ENCODE measurements around the gene EVA1C.

Gene EVA1C

DNA sequence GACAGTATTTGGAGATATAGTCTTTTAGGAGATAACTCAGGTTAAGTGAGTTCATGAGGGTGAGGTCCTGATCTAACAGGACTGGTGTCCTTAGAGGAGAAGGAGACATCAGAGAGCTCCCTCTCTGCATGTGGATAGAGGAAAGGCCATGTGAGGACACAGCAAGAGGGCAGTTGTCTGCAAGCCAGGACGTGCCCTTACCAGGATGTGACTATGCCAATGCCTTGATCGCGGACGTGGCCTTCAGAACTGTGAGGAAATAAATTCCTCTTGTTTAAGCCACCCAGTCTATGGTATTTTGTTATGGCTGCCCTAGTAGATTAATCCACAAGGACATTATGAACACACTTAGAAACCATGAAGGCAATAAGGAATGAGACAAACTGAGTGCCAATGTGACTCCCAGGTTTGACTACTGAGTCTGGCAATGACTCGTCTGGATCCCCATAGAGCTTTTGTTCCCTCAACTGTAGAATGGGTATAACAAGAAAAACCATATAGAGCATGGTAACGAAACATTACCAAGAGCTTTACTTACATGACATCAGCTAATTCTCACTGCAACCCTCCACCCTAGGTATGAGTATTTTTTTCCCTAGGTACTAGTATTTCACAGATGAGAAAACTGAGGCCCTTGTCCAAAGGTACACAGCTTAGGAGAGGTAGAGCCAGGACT lies 26.2 kb upstream of the EVA1C start:
- TF ChIP-seq CREB1 (IDR thresholded peaks at IDR 0.05; ENCODE audit: low read depth) (no peak), EGR1 (IDR thresholded peaks at IDR 0.05) (no peak), TCF12 (IDR thresholded peaks at IDR 0.05; ENCODE audit: low read depth) (no peak), TAF1 (IDR thresholded peaks at IDR 0.05; ENCODE audit: low read depth) (no peak), NFIC (IDR thresholded peaks at IDR 0.05) (no peak), YY1 (IDR thresholded peaks at IDR 0.05; ENCODE audit: low read depth) (no peak)
- TF ChIP-seq, protein P1, sequence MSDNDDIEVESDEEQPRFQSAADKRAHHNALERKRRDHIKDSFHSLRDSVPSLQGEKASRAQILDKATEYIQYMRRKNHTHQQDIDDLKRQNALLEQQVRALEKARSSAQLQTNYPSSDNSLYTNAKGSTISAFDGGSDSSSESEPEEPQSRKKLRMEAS (IDR thresholded peaks at IDR 0.05): no peak
- TF ChIP-seq, protein P2, sequence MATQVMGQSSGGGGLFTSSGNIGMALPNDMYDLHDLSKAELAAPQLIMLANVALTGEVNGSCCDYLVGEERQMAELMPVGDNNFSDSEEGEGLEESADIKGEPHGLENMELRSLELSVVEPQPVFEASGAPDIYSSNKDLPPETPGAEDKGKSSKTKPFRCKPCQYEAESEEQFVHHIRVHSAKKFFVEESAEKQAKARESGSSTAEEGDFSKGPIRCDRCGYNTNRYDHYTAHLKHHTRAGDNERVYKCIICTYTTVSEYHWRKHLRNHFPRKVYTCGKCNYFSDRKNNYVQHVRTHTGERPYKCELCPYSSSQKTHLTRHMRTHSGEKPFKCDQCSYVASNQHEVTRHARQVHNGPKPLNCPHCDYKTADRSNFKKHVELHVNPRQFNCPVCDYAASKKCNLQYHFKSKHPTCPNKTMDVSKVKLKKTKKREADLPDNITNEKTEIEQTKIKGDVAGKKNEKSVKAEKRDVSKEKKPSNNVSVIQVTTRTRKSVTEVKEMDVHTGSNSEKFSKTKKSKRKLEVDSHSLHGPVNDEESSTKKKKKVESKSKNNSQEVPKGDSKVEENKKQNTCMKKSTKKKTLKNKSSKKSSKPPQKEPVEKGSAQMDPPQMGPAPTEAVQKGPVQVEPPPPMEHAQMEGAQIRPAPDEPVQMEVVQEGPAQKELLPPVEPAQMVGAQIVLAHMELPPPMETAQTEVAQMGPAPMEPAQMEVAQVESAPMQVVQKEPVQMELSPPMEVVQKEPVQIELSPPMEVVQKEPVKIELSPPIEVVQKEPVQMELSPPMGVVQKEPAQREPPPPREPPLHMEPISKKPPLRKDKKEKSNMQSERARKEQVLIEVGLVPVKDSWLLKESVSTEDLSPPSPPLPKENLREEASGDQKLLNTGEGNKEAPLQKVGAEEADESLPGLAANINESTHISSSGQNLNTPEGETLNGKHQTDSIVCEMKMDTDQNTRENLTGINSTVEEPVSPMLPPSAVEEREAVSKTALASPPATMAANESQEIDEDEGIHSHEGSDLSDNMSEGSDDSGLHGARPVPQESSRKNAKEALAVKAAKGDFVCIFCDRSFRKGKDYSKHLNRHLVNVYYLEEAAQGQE (IDR thresholded peaks at IDR 0.05; ENCODE audit: low read depth): no peak

DNA sequence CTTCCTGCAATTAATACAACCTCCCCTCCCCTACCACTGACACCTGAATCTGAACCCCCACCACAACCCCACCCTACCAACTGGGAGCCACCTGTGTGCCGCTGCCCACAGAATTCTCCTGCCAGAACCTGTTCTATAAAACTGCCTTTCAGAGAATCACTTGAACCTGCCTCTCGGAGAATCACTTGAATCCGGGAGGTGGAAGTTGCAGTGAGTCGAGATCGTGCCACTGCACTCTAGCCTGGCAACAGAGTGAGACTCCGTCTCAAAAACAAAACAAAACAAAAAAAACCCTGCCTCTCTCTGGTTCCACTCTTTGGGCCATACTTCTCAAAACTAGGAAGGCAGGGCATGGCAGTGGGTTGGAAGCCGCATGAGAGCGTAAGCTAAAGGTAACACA lies 25.4 kb upstream of the EVA1C start:
- no peak for TF ChIP-seq CEBPB (IDR thresholded peaks at IDR 0.05)
- no peak for TF ChIP-seq FOXM1 (IDR thresholded peaks at IDR 0.05; ENCODE audit: borderline replicate concordance, low read depth)
- no peak for TF ChIP-seq NFIC (IDR thresholded peaks at IDR 0.05)

DNA sequence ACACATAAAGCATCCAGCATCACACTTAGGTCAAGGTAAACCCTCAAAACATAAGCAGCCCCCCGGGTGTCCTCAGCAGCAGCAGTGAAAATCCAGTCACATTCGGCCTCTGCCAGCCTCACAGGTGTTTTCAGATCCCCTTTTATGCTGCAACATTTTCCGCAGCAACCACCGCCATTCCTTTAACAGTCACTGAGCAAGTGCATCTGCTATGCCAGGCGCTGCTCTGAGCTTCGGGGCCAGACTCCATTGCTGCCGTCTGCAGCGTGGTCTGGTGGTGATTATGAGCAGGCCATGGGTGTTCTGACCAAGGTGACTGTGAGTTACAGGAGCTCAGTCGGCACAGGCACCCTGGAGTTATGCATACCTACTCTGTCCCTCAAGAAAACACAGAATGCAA lies 24.2 kb upstream of the EVA1C start:
- no peak for TF ChIP-seq CEBPB (IDR thresholded peaks at IDR 0.05)

DNA sequence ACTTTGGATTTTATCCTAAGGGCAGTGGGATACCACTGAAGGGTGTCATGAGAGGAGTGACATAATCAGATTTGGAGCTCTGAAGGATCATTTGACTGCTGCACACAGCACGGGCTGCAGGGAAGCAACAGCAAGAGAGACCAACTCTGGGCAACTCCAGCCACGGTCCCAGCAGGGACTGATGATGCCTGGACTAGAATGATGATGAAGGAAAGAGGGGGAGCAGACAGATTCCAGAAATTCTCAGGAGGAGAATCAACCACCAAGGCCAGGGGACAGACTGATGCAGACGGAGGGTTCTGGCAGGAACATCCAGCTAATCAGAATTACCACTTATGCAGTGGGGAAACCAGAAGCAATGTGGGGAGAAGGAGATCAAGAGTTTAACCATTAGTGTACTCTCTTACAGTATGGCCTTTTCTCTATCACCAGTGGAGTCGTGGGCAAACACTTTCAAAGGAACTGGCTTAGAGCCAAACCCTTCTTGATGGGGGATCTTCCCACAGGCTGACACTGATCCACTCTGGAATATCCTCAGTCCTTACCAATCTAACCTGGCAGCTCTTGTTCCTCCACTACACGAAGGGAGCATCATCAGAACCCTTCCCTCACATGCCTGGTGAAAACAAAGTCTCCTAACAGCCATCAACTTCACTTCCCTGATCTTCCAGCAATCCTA lies 23.0 kb upstream of the EVA1C start:
- TF ChIP-seq EGR1 (IDR thresholded peaks at IDR 0.05) (no peak), TCF12 (IDR thresholded peaks at IDR 0.05; ENCODE audit: low read depth) (no peak), FOXM1 (IDR thresholded peaks at IDR 0.05; ENCODE audit: borderline replicate concordance, low read depth) (no peak), TAF1 (IDR thresholded peaks at IDR 0.05; ENCODE audit: low read depth) (no peak), TEAD4 (IDR thresholded peaks at IDR 0.05) (no peak), CEBPB (IDR thresholded peaks at IDR 0.05) (no peak), YY1 (IDR thresholded peaks at IDR 0.05; ENCODE audit: low read depth) (no peak), ZBTB7A (IDR thresholded peaks at IDR 0.05; ENCODE audit: low read depth) (no peak), CREB1 (IDR thresholded peaks at IDR 0.05; ENCODE audit: low read depth) (no peak), NFIC (IDR thresholded peaks at IDR 0.05) (no peak)
- TF ChIP-seq, protein P2 (IDR thresholded peaks at IDR 0.05; ENCODE audit: low read depth): no peak
- TF ChIP-seq, protein P1 (IDR thresholded peaks at IDR 0.05): no peak
- TF ChIP-seq, protein P3, sequence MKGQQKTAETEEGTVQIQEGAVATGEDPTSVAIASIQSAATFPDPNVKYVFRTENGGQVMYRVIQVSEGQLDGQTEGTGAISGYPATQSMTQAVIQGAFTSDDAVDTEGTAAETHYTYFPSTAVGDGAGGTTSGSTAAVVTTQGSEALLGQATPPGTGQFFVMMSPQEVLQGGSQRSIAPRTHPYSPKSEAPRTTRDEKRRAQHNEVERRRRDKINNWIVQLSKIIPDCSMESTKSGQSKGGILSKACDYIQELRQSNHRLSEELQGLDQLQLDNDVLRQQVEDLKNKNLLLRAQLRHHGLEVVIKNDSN (IDR thresholded peaks at IDR 0.05): no peak

DNA sequence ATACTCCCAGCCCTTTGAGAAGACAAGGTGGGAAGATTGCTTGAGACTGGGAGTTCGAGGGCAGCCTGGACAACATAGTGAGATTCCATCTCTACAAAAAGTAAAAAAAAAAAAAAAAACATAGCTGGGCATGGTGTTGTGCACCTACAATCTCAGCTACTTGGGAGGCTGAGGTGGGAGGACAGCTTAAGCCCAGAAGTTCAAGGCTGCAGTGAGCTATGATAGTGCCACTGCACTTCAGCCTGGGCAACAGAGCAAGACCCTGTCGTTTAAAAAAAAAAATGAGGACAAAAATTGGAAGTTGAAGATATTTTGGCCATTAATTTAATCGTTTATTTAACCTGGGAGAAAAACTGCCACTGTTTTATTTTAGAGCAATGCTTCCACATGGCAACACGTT lies 20.8 kb upstream of the EVA1C start:
- TF ChIP-seq, protein P1 (IDR thresholded peaks at IDR 0.05): no peak
- TF ChIP-seq FOXM1 (IDR thresholded peaks at IDR 0.05; ENCODE audit: borderline replicate concordance, low read depth) (no peak), TCF12 (IDR thresholded peaks at IDR 0.05; ENCODE audit: low read depth) (no peak), ZBTB7A (IDR thresholded peaks at IDR 0.05; ENCODE audit: low read depth) (no peak), TEAD4 (IDR thresholded peaks at IDR 0.05) (no peak), EP300 (IDR thresholded peaks at IDR 0.05; ENCODE audit: borderline replicate concordance) (no peak), NFIC (IDR thresholded peaks at IDR 0.05) (no peak), EGR1 (IDR thresholded peaks at IDR 0.05) (no peak), CREB1 (IDR thresholded peaks at IDR 0.05; ENCODE audit: low read depth) (no peak)
- TF ChIP-seq, protein P2 (IDR thresholded peaks at IDR 0.05; ENCODE audit: low read depth): no peak
